Hepatocyte (in vitro differentiated cells): ENCODE measurements around the gene TOMM22. TPM values are rescaled to one million over a fixed set of nuclear protein-coding genes. Genes with fewer than 3 reads are reported as not detected.
A peak's percentile ranks its signal among the peaks of the same experiment; 100 is the strongest.

Source experiments
- DNase-seq: peaks from one replicate; pipeline ENCODE4 v3.0.0-alpha.2; 2016; ENCODE audit warnings: low spot score
- H2AFZ ChIP-seq: fragments of 200-600 bp; sonication (generic); 2 replicates; pipeline ENCODE4 v1.6.0; 2016; ENCODE audit warnings: antibody characterized with exemption, mild to moderate bottlenecking
- H3K27ac ChIP-seq: fragments of 200-600 bp; sonication (generic); 2 replicates; pipeline ENCODE4 v1.5.1; 2016; ENCODE audit warnings: mild to moderate bottlenecking
- H3K27me3 ChIP-seq: fragments of 200-600 bp; sonication (generic); 2 replicates; pipeline ENCODE4 v1.6.1; 2016
- H3K36me3 ChIP-seq: fragments of 200-600 bp; sonication (generic); replicated peaks from 2 replicates; pipeline ENCODE4 v1.5.1; 2016; ENCODE audit warnings: low read depth; ENCODE audit not compliant: insufficient read depth
- H3K4me1 ChIP-seq: fragments of 200-600 bp; sonication (generic); 2 replicates; pipeline ENCODE4 v1.5.1; 2016; ENCODE audit warnings: mild to moderate bottlenecking, moderate library complexity; ENCODE audit not compliant: insufficient read depth
- H3K4me2 ChIP-seq: fragments of 200-600 bp; sonication (generic); 2 replicates; pipeline ENCODE4 v1.6.0; 2016
- H3K4me3 ChIP-seq: fragments of 200-600 bp; sonication (generic); 2 replicates; pipeline ENCODE4 v1.5.1; 2016; ENCODE audit warnings: mild to moderate bottlenecking
- H3K79me2 ChIP-seq: fragments of 200-600 bp; sonication (generic); 2 replicates; pipeline ENCODE4 v1.6.0; 2017; ENCODE audit warnings: mild to moderate bottlenecking
- H3K9me2 ChIP-seq: fragments of 200-600 bp; sonication (generic); replicated peaks from 2 replicates; pipeline ENCODE4 v1.6.0; 2017; ENCODE audit warnings: mild to moderate bottlenecking; ENCODE audit not compliant: insufficient read depth
- H3K9me3 ChIP-seq: fragments of 200-600 bp; sonication (generic); 2 replicates; pipeline ENCODE4 v1.5.1; 2016; ENCODE audit warnings: low read depth, mild to moderate bottlenecking
- H4K20me1 ChIP-seq: fragments of 200-600 bp; sonication (generic); 2 replicates; pipeline ENCODE4 v1.6.0; 2016; ENCODE audit warnings: mild to moderate bottlenecking; ENCODE audit not compliant: insufficient read depth, poor library complexity, severe bottlenecking
- CTCF ChIP-seq: fragments of 200-600 bp; sonication (generic); IDR thresholded peaks from 2 replicates; pipeline ENCODE4 v1.5.1; 2016; ENCODE audit warnings: antibody characterized with exemption, mild to moderate bottlenecking; ENCODE audit not compliant: poor library complexity
- EZH2 ChIP-seq: fragments of 200-600 bp; sonication (generic); IDR thresholded peaks from 2 replicates; pipeline ENCODE4 v1.6.1; 2016; ENCODE audit warnings: antibody characterized with exemption, mild to moderate bottlenecking, borderline replicate concordance
- EZH2phosphoT487 ChIP-seq: fragments of 200-600 bp; sonication (generic); IDR thresholded peaks from one replicate; pipeline ENCODE4 v1.6.1; 2018; ENCODE audit warnings: antibody characterized with exemption, mild to moderate bottlenecking, low read depth, moderate library complexity; ENCODE audit not compliant: unreplicated experiment, severe bottlenecking
- WGBS: methylation state at CpG from one replicate; pipeline ENCODE4 v1.1.6; 2016; ENCODE audit warnings: low lambda C conversion rate; ENCODE audit errors: missing lambda C conversion rate; 5-methylcytosine and 5-hydroxymethylcytosine counted together
- polyA plus RNA-seq: library from polyadenylated mRNA; unstranded; fragments of >200 nt; fragmentation: Nextera tagmentation; extraction: Ambion mirVana; gene quantifications from 2 replicates; pipeline ENCODE4 v1.2.1, GENCODE V29; 2016
- total RNA-seq: library from RNA; depleted of rRNA; stranded (reverse); fragments of >200 nt; gene quantifications from 2 replicates; pipeline ENCODE4 v1.2.3, GENCODE V29; 2014

TOMM22 gene
- total and polyA plus RNA-seq, 2 experiments from 2014 or later: 57.7 to 80.3 TPM

DNA sequence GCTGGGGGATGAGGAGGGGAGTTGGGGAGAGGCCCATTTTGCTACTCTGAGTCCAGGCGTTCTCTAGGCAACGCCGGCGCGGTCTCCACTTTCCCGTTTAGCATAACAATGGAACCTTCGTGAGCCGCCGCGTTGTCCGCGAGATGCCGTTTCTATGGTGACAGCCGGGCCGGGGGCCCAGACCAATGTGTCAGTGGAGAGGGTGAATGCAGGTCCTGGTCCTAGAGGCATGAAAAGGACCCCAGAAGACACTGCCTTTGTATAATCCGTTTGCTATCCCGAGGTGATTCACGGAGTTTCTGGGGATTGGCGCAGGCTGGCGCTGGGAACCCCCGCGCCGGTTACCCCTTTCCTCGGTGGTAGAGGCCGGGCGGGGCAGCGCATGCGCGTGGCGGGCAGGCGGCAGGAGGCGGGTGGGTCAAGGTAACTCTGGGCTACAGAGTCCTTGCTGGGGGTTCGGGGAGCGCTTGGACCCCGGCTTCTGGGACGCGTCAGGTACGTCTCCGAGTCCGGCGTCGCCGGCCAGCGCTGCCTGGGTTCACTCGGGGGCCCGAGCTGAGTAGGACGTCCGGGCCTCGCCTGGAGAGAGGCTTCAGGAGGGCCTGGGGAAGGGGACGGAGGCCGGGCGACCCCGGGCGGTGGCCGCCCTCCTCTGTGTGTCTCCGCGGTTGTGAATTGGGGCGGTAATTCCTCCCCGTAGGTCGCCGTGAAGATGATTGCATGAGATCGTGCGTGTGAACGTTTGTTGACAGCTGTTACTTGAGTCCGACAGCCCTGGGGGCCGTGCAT lies 25.3 kb upstream of the TOMM22 start, which contains the start of the genes CBY1 and FAM227A:
Gene CBY1 (plus strand): TSS at position 383 of the 789 bp plus-strand sequence. CDS start 11,417 bp downstream, outside the sequence.
Gene FAM227A (minus strand): TSS at position 137 of the 789 bp plus-strand sequence. CDS start 6,224 bp downstream, outside the sequence.
- H3K9me2 ChIP-seq: no peaks in the 10 kb centered on the region
- no peaks in the 10 kb centered on the region for H4K20me1 ChIP-seq
- peak; percentile 93 for DNase-seq
- WGBS: under 1% methylated on average over 62 of the region's 66 CpGs
- H3K9me3 ChIP-seq: no peaks in the 10 kb centered on the region
- H3K4me1 ChIP-seq: peaks cover 8% of the 10 kb centered on the region
- H3K79me2 ChIP-seq: peaks cover 59% of the 10 kb centered on the region
- peak within 1 kb of the TSS; percentile 80 for H2AFZ ChIP-seq
- peak within 1 kb of the TSS; percentile 93 for H3K4me2 ChIP-seq
- H3K27ac ChIP-seq: peak within 1 kb of the TSS; percentile 97
- no peak for TF ChIP-seq EZH2phosphoT487
- TF ChIP-seq CTCF: no peak
- TF ChIP-seq EZH2: no peak
- peak within 1 kb of the TSS; percentile 82 for H3K4me3 ChIP-seq
- no peaks in the 10 kb centered on the region for H3K27me3 ChIP-seq
- no peaks in the 10 kb centered on the region for H3K36me3 ChIP-seq

DNA sequence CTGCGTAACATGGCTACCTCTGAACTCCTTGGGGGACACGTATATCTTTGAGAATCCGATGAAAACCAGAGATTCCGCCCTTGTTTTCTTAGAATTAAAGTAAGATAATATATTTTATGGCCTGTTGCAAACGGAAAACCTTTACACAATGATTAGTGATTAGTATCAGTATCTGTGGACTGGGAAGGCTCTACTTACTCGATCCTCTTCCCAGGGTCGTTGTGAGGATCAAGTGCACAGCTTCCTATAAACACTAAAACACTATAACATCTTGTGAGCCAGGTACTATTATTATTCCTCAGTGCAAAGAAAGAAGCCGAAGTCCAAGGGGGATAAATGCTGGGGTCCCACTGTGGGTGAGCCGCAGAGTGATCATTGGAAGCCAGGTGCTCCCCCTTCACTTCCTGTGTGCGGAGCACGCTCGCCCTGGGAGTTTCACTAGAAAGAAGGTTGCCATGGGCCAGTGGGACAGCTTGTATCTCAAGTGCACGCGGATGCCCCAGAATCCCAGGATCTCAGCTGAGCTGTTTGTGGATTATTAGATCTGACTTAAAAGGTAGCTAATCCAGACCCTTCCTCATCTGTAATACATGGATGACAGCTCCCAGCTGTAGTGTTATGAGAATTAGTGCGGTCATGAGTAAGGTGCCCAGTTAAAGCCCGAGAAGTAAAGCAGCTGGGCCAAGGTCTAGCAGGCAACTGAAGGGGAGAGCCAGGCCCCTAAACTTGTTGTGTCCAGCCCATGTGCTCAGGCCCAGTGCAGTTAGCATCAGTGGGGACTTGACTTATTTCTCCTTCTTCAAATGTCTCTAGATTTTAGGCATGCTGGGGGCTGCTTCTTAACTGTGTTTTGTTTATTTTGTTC lies 24.5 kb upstream of the TOMM22 start:
- peak overlapping the region; percentile 97 for H3K27ac ChIP-seq
- no peaks in the 10 kb centered on the region for H4K20me1 ChIP-seq
- H2AFZ ChIP-seq: peak overlapping the region; percentile 80
- H3K27me3 ChIP-seq: no peaks in the 10 kb centered on the region
- H3K4me1 ChIP-seq: peaks cover 8% of the 10 kb centered on the region
- 8% methylated on average over 16 of the region's 16 CpGs for WGBS
- no peaks in the 10 kb centered on the region for H3K36me3 ChIP-seq
- H3K9me2 ChIP-seq: no peaks in the 10 kb centered on the region
- TF ChIP-seq EZH2: no peak
- peak overlapping the region; percentile 82 for H3K4me3 ChIP-seq
- H3K79me2 ChIP-seq: peaks cover 65% of the 10 kb centered on the region
- no peaks in the 10 kb centered on the region for H3K9me3 ChIP-seq
- peak overlapping the region; percentile 93 for H3K4me2 ChIP-seq
- DNase-seq: peak; percentile 52

DNA sequence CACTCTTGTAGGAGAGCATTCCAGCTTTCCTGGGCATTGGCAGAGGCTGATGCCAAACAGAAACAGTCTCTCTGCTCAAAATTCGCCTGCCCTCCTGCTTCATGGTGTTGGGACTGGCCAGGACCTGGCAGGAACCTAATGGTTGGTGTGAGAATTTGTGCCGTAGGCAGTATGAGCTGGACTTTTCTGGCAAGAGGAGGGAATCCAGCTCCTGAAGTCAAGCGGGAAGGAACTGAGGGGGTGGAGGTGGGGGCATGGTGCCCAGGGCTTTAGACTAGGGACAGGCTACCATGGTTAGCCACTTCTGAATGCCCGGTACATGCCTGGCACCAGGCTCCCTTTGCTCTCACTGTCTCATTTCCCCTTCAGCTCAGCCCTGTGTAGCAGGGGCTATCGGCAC lies 6.9 kb upstream of the TOMM22 start:
- Histone ChIP-seq H3K4me3 (no peak overlapping the region), H3K79me2 (no peaks in the 10 kb centered on the region), H3K9me3 (no peaks in the 10 kb centered on the region), H3K4me1 (no peaks in the 10 kb centered on the region), H3K4me2 (no peak overlapping the region), H3K36me3 (no peaks in the 10 kb centered on the region), H3K9me2 (no peaks in the 10 kb centered on the region), H3K27ac (no peak overlapping the region), H2AFZ (no peak overlapping the region), H3K27me3 (no peaks in the 10 kb centered on the region), H4K20me1 (no peaks in the 10 kb centered on the region)
- TF ChIP-seq CTCF (no peak), EZH2phosphoT487 (no peak), EZH2 (no peak)
- WGBS: 98% methylated on average over 5 of the region's 5 CpGs
- DNase-seq: no peak

DNA sequence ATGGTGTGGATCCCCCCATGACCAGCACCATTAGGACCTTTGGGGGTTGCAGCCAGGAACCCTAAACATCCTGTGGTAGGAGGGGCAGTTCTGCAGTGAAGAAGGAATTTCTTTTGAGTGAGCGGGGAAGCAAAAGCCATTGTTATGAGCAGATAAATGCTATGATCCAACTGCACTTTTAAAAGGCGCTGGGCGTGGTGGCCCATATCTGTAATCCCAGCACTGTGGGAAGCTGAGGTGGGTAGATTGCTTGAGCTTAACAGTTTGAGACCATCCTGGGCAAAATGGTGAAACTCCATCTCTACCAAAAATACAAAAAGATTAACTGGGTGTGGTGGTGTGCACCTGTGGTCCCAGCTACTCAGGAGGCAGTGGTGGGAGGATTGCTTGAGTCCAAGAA lies 5.9 kb upstream of the TOMM22 start:
- no peaks in the 10 kb centered on the region for H4K20me1 ChIP-seq

More for the DNA sequence above, 5.9 kb upstream of the TOMM22 start:
- H3K4me3 ChIP-seq: no peak overlapping the region
- 93% methylated on average over 3 of the region's 3 CpGs for WGBS
- H3K4me2 ChIP-seq: no peak overlapping the region
- H3K79me2 ChIP-seq: no peaks in the 10 kb centered on the region
- no peaks in the 10 kb centered on the region for H3K36me3 ChIP-seq
- no peaks in the 10 kb centered on the region for H3K9me2 ChIP-seq
- no peak overlapping the region for H3K27ac ChIP-seq
- no peaks in the 10 kb centered on the region for H3K4me1 ChIP-seq
- H3K9me3 ChIP-seq: no peaks in the 10 kb centered on the region
- H3K27me3 ChIP-seq: no peaks in the 10 kb centered on the region
- H2AFZ ChIP-seq: no peak overlapping the region
- TF ChIP-seq CTCF: no peak
- TF ChIP-seq EZH2phosphoT487: no peak
- TF ChIP-seq EZH2: no peak
- DNase-seq: no peak
